ENCODE measurements around the gene PSMD9.
A peak's percentile ranks its signal among the peaks of the same experiment; 100 is the strongest.

Gene PSMD9

GRCh38 chr12:121943926-121944325 lies 55.3 kb downstream of the PSMD9 start:
- H3K18ac ChIP-seq (ENCODE audit: low read depth in 1 of 2, low read length in 2 of 2) = no peak overlapping the region
- no peak overlapping the region for H3K9ac ChIP-seq (ENCODE audit: low read length)
- no peak overlapping the region for H2BK12ac ChIP-seq (ENCODE audit: low read length in 2 of 2)
- H3K4me2 ChIP-seq (ENCODE audit: low read length, poor library complexity, severe bottlenecking) = no peak overlapping the region
- H2BK5ac ChIP-seq (ENCODE audit: low read depth, low read length, poor library complexity, severe bottlenecking) = no peak overlapping the region
- H3K27me3 ChIP-seq (ENCODE audit: control insufficient read depth in 1 of 2, insufficient read depth in 1 of 2, low read length in 2 of 2) = no peaks in the 10 kb centered on the region
- no peak overlapping the region for H2AK5ac ChIP-seq (ENCODE audit: low read length, severe bottlenecking)
- peaks cover 14 to 53% of the 10 kb centered on the region in 2 experiments for H3K36me3 ChIP-seq (ENCODE audit: control insufficient read depth in 1 of 2, insufficient read depth in 2 of 2, low read depth in 1 of 2, low read length in 2 of 2)
- H3K4me3 ChIP-seq (ENCODE audit: insufficient read depth in 1 of 2, low read depth in 1 of 2, low read length in 2 of 2) = no peak overlapping the region
- H2BK15ac ChIP-seq (ENCODE audit: low read depth, poor library complexity, severe bottlenecking) = no peak overlapping the region
- no peak overlapping the region for H2AFZ ChIP-seq (ENCODE audit: low read depth, low read length)
- no peak overlapping the region for H4K8ac ChIP-seq (ENCODE audit: low read length)
- H3K23ac ChIP-seq (ENCODE audit: low read length in 2 of 2) = no peak overlapping the region
- H3K4me1 ChIP-seq (ENCODE audit: control insufficient read depth, insufficient read depth, low read depth, low read length) = peaks cover 1% of the 10 kb centered on the region
- H3K79me1 ChIP-seq (replicated peaks; ENCODE audit: low read length, poor library complexity, severe bottlenecking) = no peaks in the 10 kb centered on the region
- H3K14ac ChIP-seq (ENCODE audit: low read length in 2 of 2) = no peak overlapping the region
- no peak overlapping the region for H2BK120ac ChIP-seq (ENCODE audit: low read depth, low read length)
- DNase-seq = no peak
- H4K91ac ChIP-seq (ENCODE audit: low read length) = no peak overlapping the region
- peaks cover 5% of the 10 kb centered on the region for H3K9me3 ChIP-seq (ENCODE audit: control insufficient read depth, low read length)
- no peak overlapping the region for H3K4ac ChIP-seq (ENCODE audit: low read depth in 1 of 2, low read length in 2 of 2)
- H3K27ac ChIP-seq (ENCODE audit: low read length, poor library complexity, severe bottlenecking) = no peak overlapping the region

GRCh38 chr12:121946313-121947025 lies 57.9 kb downstream of the PSMD9 start:
- Histone ChIP-seq H3K14ac (ENCODE audit: low read length in 2 of 2) (no peak overlapping the region), H4K8ac (ENCODE audit: low read length) (no peak overlapping the region), H2AK5ac (ENCODE audit: low read length, severe bottlenecking) (no peak overlapping the region), H3K27ac (ENCODE audit: low read length, poor library complexity, severe bottlenecking) (no peak overlapping the region), H3K4me3 (ENCODE audit: insufficient read depth in 1 of 2, low read depth in 1 of 2, low read length in 2 of 2) (no peak overlapping the region), H3K27me3 (ENCODE audit: control insufficient read depth in 1 of 2, insufficient read depth in 1 of 2, low read length in 2 of 2) (no peaks in the 10 kb centered on the region), H2AFZ (ENCODE audit: low read depth, low read length) (no peak overlapping the region), H2BK120ac (ENCODE audit: low read depth, low read length) (no peak overlapping the region), H3K36me3 (ENCODE audit: control insufficient read depth in 1 of 2, insufficient read depth in 2 of 2, low read depth in 1 of 2, low read length in 2 of 2) (peaks cover 14 to 45% of the 10 kb centered on the region in 2 experiments), H2BK12ac (ENCODE audit: low read length in 2 of 2) (no peak overlapping the region), H2BK15ac (ENCODE audit: low read depth, poor library complexity, severe bottlenecking) (no peak overlapping the region), H3K79me1 (replicated peaks; ENCODE audit: low read length, poor library complexity, severe bottlenecking) (peaks cover 1% of the 10 kb centered on the region), H2BK5ac (ENCODE audit: low read depth, low read length, poor library complexity, severe bottlenecking) (no peak overlapping the region), H3K23ac (ENCODE audit: low read length in 2 of 2) (no peak overlapping the region), H3K4ac (ENCODE audit: low read depth in 1 of 2, low read length in 2 of 2) (no peak overlapping the region), H3K4me1 (ENCODE audit: control insufficient read depth, insufficient read depth, low read depth, low read length) (peaks cover 3% of the 10 kb centered on the region), H4K91ac (ENCODE audit: low read length) (no peak overlapping the region), H3K18ac (ENCODE audit: low read depth in 1 of 2, low read length in 2 of 2) (no peak overlapping the region), H3K4me2 (ENCODE audit: low read length, poor library complexity, severe bottlenecking) (no peak overlapping the region), H3K9me3 (ENCODE audit: control insufficient read depth, low read length) (peaks cover 5% of the 10 kb centered on the region), H3K9ac (ENCODE audit: low read length) (no peak overlapping the region)
- DNase-seq = no peak
- WGBS = 100% methylated on average over 2 of the region's 2 CpGs

- DNase-seq = no peak
- Histone ChIP-seq H2BK15ac (ENCODE audit: low read depth, poor library complexity, severe bottlenecking) (no peak overlapping the region), H2BK120ac (ENCODE audit: low read depth, low read length) (no peak overlapping the region), H3K9ac (ENCODE audit: low read length) (no peak overlapping the region), H3K27me3 (ENCODE audit: control insufficient read depth in 1 of 2, insufficient read depth in 1 of 2, low read length in 2 of 2) (no peaks in the 10 kb centered on the region), H3K4me3 (ENCODE audit: insufficient read depth in 1 of 2, low read depth in 1 of 2, low read length in 2 of 2) (no peak overlapping the region), H4K8ac (ENCODE audit: low read length) (no peak overlapping the region), H3K36me3 (ENCODE audit: control insufficient read depth in 1 of 2, insufficient read depth in 2 of 2, low read depth in 1 of 2, low read length in 2 of 2) (peaks cover 5 to 32% of the 10 kb centered on the region in 2 experiments), H2BK5ac (ENCODE audit: low read depth, low read length, poor library complexity, severe bottlenecking) (no peak overlapping the region), H4K91ac (ENCODE audit: low read length) (no peak overlapping the region), H2AK5ac (ENCODE audit: low read length, severe bottlenecking) (no peak overlapping the region), H3K79me1 (replicated peaks; ENCODE audit: low read length, poor library complexity, severe bottlenecking) (peaks cover 3% of the 10 kb centered on the region), H3K14ac (ENCODE audit: low read length in 2 of 2) (no peak overlapping the region), H3K27ac (ENCODE audit: low read length, poor library complexity, severe bottlenecking) (peak overlapping the region; percentile 18), H3K4me2 (ENCODE audit: low read length, poor library complexity, severe bottlenecking) (no peak overlapping the region), H2BK12ac (ENCODE audit: low read length in 2 of 2) (no peak overlapping the region), H3K4ac (ENCODE audit: low read depth in 1 of 2, low read length in 2 of 2) (no peak overlapping the region), H3K4me1 (ENCODE audit: control insufficient read depth, insufficient read depth, low read depth, low read length) (peaks cover 3% of the 10 kb centered on the region), H3K9me3 (ENCODE audit: control insufficient read depth, low read length) (peaks cover 5% of the 10 kb centered on the region), H3K23ac (ENCODE audit: low read length in 2 of 2) (no peak overlapping the region), H2AFZ (ENCODE audit: low read depth, low read length) (no peak overlapping the region), H3K18ac (ENCODE audit: low read depth in 1 of 2, low read length in 2 of 2) (peak overlapping the region in 1 of 2 experiments; percentile 40)
- 100% methylated on average over 1 of the region's 2 CpGs for WGBS
Measured at GRCh38 chr12:121947981-121948380, 59.4 kb downstream of the PSMD9 start.

- DNase-seq = peak; percentile 98
- Histone ChIP-seq H3K14ac (ENCODE audit: low read length in 2 of 2) (no peak overlapping the region), H3K4me2 (ENCODE audit: low read length, poor library complexity, severe bottlenecking) (no peak overlapping the region), H3K9ac (ENCODE audit: low read length) (peak overlapping the region; percentile 29), H2BK120ac (ENCODE audit: low read depth, low read length) (no peak overlapping the region), H3K4ac (ENCODE audit: low read depth in 1 of 2, low read length in 2 of 2) (no peak overlapping the region), H4K91ac (ENCODE audit: low read length) (no peak overlapping the region), H4K8ac (ENCODE audit: low read length) (no peak overlapping the region), H3K4me1 (ENCODE audit: control insufficient read depth, insufficient read depth, low read depth, low read length) (peaks cover 3% of the 10 kb centered on the region), H2AK5ac (ENCODE audit: low read length, severe bottlenecking) (peak overlapping the region; percentile 34), H2BK15ac (ENCODE audit: low read depth, poor library complexity, severe bottlenecking) (no peak overlapping the region), H3K27me3 (ENCODE audit: control insufficient read depth in 1 of 2, insufficient read depth in 1 of 2, low read length in 2 of 2) (no peaks in the 10 kb centered on the region), H2BK5ac (ENCODE audit: low read depth, low read length, poor library complexity, severe bottlenecking) (no peak overlapping the region), H3K27ac (ENCODE audit: low read length, poor library complexity, severe bottlenecking) (peak overlapping the region; percentile 71), H3K9me3 (ENCODE audit: control insufficient read depth, low read length) (peaks cover 5% of the 10 kb centered on the region), H3K79me1 (replicated peaks; ENCODE audit: low read length, poor library complexity, severe bottlenecking) (peaks cover 3% of the 10 kb centered on the region), H3K36me3 (ENCODE audit: control insufficient read depth in 1 of 2, insufficient read depth in 2 of 2, low read depth in 1 of 2, low read length in 2 of 2) (peaks cover 2 to 25% of the 10 kb centered on the region in 2 experiments), H3K23ac (ENCODE audit: low read length in 2 of 2) (no peak overlapping the region), H2BK12ac (ENCODE audit: low read length in 2 of 2) (no peak overlapping the region), H3K18ac (ENCODE audit: low read depth in 1 of 2, low read length in 2 of 2) (no peak overlapping the region), H2AFZ (ENCODE audit: low read depth, low read length) (no peak overlapping the region), H3K4me3 (ENCODE audit: insufficient read depth in 1 of 2, low read depth in 1 of 2, low read length in 2 of 2) (no peak overlapping the region)
- 3% methylated on average over 3 of the region's 4 CpGs for WGBS
Measured at GRCh38 chr12:121949648-121950397, 61.2 kb downstream of the PSMD9 start.

All from mesenchymal stem cell (in vitro differentiated cells and primary cell).